Fibroblast of lung (primary cell): ENCODE results near the gene PDE2A. TPM values are rescaled to one million over a fixed set of nuclear protein-coding genes. Genes with fewer than 3 reads are reported as not detected.

Source experiments
- DNase-seq, 2 donors: peaks; one replicate each; pipeline versions ENCODE4 v3.0.0 to v3.0.0-alpha.2; 2010; ENCODE audit warnings: low read depth in 2 of 2
- H2AFZ ChIP-seq: 2 replicates; pipeline ENCODE4 v1.5.1; 2012; ENCODE audit warnings: low read length, control low read depth, inconsistent platforms
- H3K27ac ChIP-seq: 2 replicates; pipeline ENCODE4 v1.5.1; 2011; ENCODE audit warnings: low read length, control low read depth; ENCODE audit not compliant: insufficient read depth
- H3K27me3 ChIP-seq: 2 replicates; pipeline ENCODE4 v1.5.1; 2011; ENCODE audit warnings: mild to moderate bottlenecking, low read length; ENCODE audit not compliant: control insufficient read depth, insufficient read depth
- H3K36me3 ChIP-seq: 2 replicates; pipeline ENCODE4 v1.5.1; 2011; ENCODE audit warnings: low read length; ENCODE audit not compliant: control insufficient read depth, insufficient read depth
- H3K4me1 ChIP-seq: 2 replicates; pipeline ENCODE4 v1.5.1; 2011; ENCODE audit warnings: low read length; ENCODE audit not compliant: control insufficient read depth, insufficient read depth; ENCODE audit errors: extremely low read depth
- H3K4me2 ChIP-seq: 2 replicates; pipeline ENCODE4 v1.5.1; 2011; ENCODE audit warnings: low read length, control low read depth; ENCODE audit not compliant: insufficient read depth; ENCODE audit errors: extremely low read depth
- H3K4me3 ChIP-seq, 4 experiments: fragments of 200-600 bp in 1 of 4; sonication (generic) in 1 of 4; replicated peaks in 1 of 4; 2 replicates each; pipeline ENCODE4 v1.5.1; 2011 to 2016; ENCODE audit warnings: low read length in 4 of 4, low read depth in 3 of 4, mild to moderate bottlenecking in 3 of 4, control low read depth in 2 of 4, inconsistent platforms in 1 of 4, mixed read lengths in 1 of 4; ENCODE audit not compliant: insufficient read depth in 1 of 4; ENCODE audit errors: control extremely low read depth in 1 of 4
- H3K79me2 ChIP-seq: 2 replicates; pipeline ENCODE4 v1.5.1; 2012; ENCODE audit warnings: mild to moderate bottlenecking, low read length, inconsistent platforms; ENCODE audit not compliant: control insufficient read depth, insufficient read depth
- H3K9ac ChIP-seq: 2 replicates; pipeline ENCODE4 v1.5.1; 2011; ENCODE audit warnings: mild to moderate bottlenecking, low read length, control low read depth; ENCODE audit not compliant: insufficient read depth
- H3K9me3 ChIP-seq: 2 replicates; pipeline ENCODE4 v1.5.1; 2012; ENCODE audit warnings: low read depth, low read length; ENCODE audit not compliant: control insufficient read depth, insufficient read depth
- H4K20me1 ChIP-seq: 2 replicates; pipeline ENCODE4 v1.5.1; 2011; ENCODE audit warnings: low read length; ENCODE audit not compliant: control insufficient read depth, insufficient read depth; ENCODE audit errors: extremely low read depth
- CTCF ChIP-seq, 2 donors: IDR thresholded peaks in 1 of 2; conservative IDR thresholded peaks in 1 of 2; 1 replicate in 1 of 2; 2 replicates in 1 of 2; pipeline ENCODE4 v1.5.1; 2011 to 2012; ENCODE audit warnings: low read length in 2 of 2, control low read depth in 1 of 2, inconsistent platforms in 1 of 2, low read depth in 1 of 2, mild to moderate bottlenecking in 1 of 2
- EZH2 ChIP-seq: IDR thresholded peaks from 2 replicates; pipeline ENCODE4 v1.5.1; 2012; ENCODE audit warnings: low read length, control low read depth, mild to moderate bottlenecking; ENCODE audit errors: missing control alignments
- polyA plus RNA-seq, 2 donors: library from polyadenylated mRNA; depleted of rRNA in 1 of 2; stranded (reverse) in 1 of 2; unstranded in 1 of 2; fragments of >200 nt; gene quantifications; 2 replicates each; pipeline ENCODE4 v1.2.1, GENCODE V29; 2011 to 2012; ENCODE audit warnings: missing spikeins in 1 of 2
- total RNA-seq: library from RNA; depleted of rRNA; stranded (reverse); fragments of >200 nt; gene quantifications from 2 replicates; pipeline ENCODE4 v1.2.1, GENCODE V29; 2014

The PDE2A gene
- total and polyA plus RNA-seq, 2 donors (not counting 1 experiment from before 2014, with no cell fraction given) = 0.50 to 2.6 TPM

GRCh38 chr11:72652133-72652532 is 22.1 kb downstream of the PDE2A start:
- Histone ChIP-seq H3K27ac (no peak overlapping the region), H4K20me1 (no peaks in the 10 kb centered on the region), H3K79me2 (no peaks in the 10 kb centered on the region), H3K9ac (no peak overlapping the region), H2AFZ (no peak overlapping the region), H3K9me3 (no peaks in the 10 kb centered on the region), H3K4me3 (no peak overlapping the region), H3K36me3 (no peaks in the 10 kb centered on the region), H3K27me3 (peaks cover 5% of the 10 kb centered on the region), H3K4me2 (no peak overlapping the region), H3K4me1 (no peaks in the 10 kb centered on the region)
- DNase-seq = no peak
- TF ChIP-seq CTCF (conservative IDR thresholded peaks at IDR 0.05 in 1 of 2, IDR thresholded peaks at IDR 0.05 in 1 of 2; ENCODE audit: low read depth in 1 of 2, low read length in 2 of 2) (no peak), EZH2 (no peak)

GRCh38 chr11:72649215-72649976 is 24.8 kb downstream of the PDE2A start:
- DNase-seq = no peak
- Histone ChIP-seq H3K9me3 (no peaks in the 10 kb centered on the region), H3K4me2 (no peak overlapping the region), H3K79me2 (no peaks in the 10 kb centered on the region), H3K4me1 (no peaks in the 10 kb centered on the region), H3K36me3 (no peaks in the 10 kb centered on the region), H4K20me1 (no peaks in the 10 kb centered on the region), H3K9ac (no peak overlapping the region), H3K4me3 (no peak overlapping the region), H3K27ac (no peak overlapping the region), H3K27me3 (peaks cover 5% of the 10 kb centered on the region), H2AFZ (no peak overlapping the region)
- no peak for TF ChIP-seq CTCF (conservative IDR thresholded peaks at IDR 0.05 in 1 of 2, IDR thresholded peaks at IDR 0.05 in 1 of 2; ENCODE audit: low read depth in 1 of 2, low read length in 2 of 2)
- TF ChIP-seq EZH2 = no peak

- Histone ChIP-seq H4K20me1 (no peaks in the 10 kb centered on the region), H3K4me3 (no peak overlapping the region), H3K27me3 (peaks cover 5% of the 10 kb centered on the region), H2AFZ (no peak overlapping the region), H3K9me3 (no peaks in the 10 kb centered on the region), H3K4me2 (no peak overlapping the region), H3K9ac (no peak overlapping the region), H3K27ac (no peak overlapping the region), H3K79me2 (no peaks in the 10 kb centered on the region), H3K4me1 (no peaks in the 10 kb centered on the region), H3K36me3 (no peaks in the 10 kb centered on the region)
- TF ChIP-seq EZH2 = no peak
- TF ChIP-seq CTCF (conservative IDR thresholded peaks at IDR 0.05 in 1 of 2, IDR thresholded peaks at IDR 0.05 in 1 of 2; ENCODE audit: low read depth in 1 of 2, low read length in 2 of 2) = no peak
- DNase-seq = no peak
Observed at GRCh38 chr11:72648384-72649136, 25.7 kb downstream of the PDE2A start.
